GM19372 (cell line): ENCODE results near the gene DPEP2.

Experiments used
- ATAC-seq: cut with Tn5 transposase; IDR thresholded peaks from one replicate; pipeline ENCODE4 v1.9.1; 2021; ENCODE audit warnings: mild to moderate bottlenecking, low read depth, moderate library complexity; ENCODE audit not compliant: unreplicated experiment

The DPEP2 gene

DNA sequence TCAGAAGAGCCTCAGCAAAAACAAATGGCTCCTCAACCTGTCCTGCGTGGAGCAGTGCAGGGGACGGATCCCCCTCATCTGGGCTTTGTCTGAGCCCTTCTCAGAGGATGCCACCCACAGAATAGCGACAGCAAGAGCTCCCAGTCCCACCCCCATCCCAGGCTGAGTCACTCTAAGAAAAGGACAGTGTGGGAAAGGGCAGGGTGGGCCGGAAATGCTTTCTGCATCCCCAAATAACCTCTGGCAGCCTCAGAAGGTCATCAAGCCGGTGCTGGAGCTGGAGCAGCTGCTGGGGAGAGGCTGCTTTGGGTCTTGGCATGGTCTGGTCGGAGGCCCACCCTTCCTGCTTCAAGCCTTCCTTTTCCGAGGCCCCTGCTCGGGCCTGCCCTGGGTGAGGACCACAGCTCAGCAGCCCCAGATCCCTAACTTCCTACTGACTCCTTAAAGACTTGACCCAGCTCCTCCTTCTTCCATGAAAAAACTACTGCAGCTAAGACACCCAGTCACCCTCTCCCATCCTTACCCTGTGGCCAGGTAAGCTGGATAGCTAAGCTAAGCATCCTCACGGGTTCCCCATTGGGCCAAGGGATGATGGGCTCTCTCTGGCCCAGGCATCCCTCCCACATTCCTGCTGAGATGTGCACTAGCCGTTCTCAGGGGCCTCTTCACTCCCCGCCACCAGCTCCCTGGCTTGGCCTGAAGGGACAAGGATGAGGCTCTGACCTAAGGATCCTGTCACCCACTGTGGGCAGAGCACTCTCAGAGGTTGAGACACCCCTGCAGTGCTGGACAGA lies 39.6 kb downstream of the DPEP2 start:
- no peak for ATAC-seq

DNA sequence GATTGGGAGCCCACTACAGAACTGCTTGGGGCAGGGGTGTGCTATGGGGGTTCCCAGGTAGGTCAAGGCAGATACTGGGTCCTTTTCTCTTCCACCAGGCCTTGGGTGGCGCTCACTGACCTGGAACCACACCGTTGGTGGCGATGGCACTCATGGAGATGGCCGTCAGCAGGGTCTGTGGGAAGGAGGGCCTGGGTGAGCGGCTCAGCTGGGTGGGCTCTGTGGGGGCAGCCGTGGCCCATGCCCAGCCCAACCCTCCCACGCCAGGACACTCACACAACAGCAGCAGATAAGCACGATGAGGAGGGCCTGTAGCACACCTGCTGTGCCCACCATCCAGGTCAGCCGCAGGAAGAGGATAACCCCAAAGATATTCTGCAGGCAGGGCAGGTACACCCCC lies 41.7 kb downstream of the DPEP2 start:
- ATAC-seq: no peak

DNA sequence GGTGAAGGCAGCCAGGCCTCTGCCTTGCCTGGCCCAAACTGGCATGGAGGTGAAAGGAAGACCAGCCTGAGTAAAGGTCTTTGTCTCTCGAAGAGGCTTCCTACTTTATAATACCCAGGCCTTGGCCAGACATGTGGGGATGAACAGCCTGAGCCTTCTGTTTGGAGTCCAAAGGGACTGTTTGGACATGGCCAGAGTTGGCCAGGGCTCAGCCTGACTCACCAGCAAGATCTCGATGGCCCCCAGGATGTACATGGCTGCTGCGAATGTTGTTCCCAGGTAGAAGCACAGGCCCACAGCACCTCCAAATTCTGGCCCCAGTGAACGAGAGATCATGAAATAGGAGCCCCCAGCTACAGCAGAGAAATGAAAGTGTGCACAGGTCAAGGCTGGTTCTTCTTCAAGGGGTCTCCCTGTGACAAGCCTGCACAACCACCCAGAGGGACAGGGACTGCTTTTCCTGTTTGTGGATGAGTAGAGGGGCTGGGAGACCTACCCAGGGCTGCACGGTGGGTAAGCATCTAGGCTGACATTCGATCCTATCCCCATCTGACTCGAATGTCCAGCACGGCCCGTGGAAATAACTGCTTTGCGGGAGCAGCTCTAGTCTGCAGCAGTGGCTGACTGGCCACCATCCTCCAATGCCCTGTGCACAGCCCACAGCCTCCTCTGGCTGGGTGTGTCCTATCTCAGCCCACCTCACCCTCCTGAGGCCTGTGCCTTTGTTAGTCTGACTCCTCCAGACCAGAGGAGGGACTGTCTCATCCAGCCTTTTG lies 44.7 kb downstream of the DPEP2 start:
- no peak for ATAC-seq

DNA sequence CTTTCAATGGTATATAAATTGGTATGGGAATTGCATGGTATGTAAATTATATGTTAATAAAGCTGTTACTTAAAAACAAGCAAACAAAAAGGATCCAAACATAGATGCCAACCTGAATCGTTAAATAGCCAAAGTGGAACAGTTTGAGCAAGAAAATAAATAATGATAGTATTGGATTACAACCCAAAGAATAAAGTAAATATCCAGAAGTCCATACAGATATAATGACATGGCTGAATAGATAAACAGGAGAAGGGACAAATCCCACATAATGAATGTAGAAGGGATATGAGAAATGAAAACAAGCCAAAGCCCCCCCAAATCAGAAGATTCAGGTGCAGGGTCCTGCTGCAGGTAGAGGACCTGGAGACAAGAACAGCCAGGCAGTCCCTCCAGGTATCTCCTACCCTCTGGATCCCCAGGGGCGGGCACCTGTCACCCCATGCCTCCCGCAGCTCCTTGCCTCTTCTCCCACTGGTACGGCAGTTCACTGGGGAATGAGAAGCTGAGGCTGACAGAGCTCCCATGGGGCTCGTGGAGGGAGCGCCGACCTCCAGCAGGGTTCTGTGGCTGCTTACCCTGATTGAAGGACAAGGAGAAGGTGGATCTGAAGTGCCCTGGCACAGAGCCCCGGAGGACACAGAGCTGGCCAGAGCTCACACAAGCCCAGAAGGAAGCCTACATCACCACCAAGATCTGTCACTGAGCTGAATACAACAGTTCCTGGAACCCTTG lies 45.5 kb downstream of the DPEP2 start:
- ATAC-seq: no peak

DNA sequence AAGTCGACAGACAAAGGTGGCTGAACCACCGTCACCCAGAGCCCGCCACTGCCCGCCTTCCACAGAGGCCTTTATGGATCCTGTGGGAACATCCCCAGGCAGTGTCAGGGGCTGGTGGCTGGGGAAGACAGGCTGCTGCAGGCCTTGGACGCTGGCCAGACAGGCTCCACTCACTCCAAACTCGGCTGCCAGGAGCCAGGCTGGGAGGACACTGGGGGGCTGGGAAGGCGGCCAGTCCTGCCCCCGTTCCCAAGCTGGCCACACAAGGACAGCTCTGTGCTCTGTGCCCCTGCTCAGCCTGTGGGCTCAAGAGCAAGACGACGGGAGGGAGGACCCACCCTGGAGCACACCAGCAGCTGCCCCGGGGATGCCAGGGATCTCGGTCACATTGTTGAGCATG lies 47.8 kb downstream of the DPEP2 start:
- ATAC-seq: no peak

DNA sequence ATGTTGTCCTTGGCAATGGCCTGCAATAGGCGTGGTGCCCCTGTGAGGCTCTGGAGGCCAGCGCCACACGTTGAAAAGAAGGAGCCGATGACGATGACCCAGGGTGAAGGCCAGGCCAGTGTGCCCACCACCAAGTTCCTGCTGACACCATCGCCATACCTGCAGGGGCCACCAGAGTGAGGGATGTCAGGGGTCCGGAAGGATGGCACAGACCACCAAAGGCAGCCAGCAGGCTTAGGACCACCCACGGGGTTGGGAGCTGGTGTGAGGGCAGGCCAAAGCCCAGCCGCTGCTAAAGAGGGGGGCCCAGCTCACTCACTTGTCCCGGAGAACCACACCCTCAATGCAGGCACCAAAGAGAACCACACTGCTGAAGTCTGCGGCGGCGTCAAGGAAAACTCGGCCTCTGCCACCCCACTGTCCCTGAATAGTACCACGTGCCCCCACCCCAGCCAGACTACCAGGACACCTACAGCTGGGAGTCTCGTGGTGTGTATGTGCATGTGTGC lies 48.9 kb downstream of the DPEP2 start:
- no peak for ATAC-seq

DNA sequence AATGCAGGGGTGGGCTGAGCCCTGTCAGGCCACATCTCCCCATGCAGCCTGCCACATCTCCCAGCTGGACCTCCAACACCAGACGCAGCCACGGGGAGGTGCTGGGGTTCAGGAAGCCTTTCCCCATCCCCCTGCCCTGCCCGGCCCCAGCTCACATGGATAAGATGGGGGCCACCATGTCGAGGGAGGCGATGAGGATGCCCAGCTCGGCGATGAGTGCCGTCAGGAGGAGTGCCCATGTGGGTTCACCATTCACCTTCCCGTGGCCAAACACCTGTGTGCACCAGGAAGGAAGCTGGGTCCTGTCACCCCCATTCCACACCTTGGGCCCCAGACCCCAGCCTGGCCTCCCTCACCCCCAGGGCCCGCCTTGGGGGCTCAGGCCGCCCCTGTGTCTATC lies 49.6 kb downstream of the DPEP2 start:
- ATAC-seq: no peak

DNA sequence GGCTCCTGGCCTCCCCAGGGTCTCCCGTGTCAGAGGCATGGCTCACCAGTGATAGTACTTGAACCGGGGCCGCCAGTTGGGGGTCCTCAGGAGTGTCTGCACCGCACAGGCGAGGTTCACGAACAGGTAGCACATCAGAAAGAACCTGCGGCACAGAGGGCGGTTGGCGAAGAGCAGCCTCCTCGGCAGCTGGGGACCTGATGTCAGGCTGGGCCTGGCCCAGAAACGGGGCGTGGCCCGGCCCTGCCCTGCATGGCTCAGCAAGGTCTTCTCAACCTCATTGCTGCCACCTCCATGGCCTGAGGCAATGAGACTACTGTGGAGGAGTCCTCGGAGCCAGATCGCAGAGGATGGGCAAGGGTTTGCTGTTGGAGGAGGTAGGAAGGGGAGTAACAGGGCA lies 51.3 kb downstream of the DPEP2 start:
- no peak for ATAC-seq

DNA sequence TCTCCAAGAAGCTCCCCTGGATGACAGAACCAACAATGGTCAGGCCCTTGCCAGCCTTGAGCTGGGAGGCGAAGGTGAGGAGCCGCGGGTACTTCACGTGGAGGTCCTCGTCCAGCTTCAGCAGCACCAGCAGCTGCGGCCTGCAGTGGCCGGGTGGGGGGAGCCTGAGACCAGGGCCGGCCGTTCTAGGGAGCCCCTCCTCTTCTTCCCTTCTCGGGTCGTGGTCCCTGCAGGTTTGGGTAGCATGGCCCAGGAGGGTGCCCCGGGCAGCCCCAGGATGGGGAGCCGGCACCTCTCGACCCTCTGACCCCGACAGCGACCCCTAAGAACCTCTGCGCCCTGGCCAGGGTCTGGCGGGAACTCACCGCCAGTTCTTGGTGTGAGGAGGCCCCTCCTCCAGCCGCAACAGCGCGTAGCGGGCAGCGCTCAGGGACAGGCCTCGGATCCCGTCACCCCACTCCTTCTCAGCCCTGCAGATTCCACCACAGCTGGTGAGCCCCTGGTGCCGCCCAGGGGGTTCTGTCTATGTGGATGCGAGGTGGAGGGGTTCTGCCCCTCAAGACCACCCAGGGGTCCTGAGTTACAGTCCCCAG lies 52.2 kb downstream of the DPEP2 start:
- ATAC-seq: no peak

DNA sequence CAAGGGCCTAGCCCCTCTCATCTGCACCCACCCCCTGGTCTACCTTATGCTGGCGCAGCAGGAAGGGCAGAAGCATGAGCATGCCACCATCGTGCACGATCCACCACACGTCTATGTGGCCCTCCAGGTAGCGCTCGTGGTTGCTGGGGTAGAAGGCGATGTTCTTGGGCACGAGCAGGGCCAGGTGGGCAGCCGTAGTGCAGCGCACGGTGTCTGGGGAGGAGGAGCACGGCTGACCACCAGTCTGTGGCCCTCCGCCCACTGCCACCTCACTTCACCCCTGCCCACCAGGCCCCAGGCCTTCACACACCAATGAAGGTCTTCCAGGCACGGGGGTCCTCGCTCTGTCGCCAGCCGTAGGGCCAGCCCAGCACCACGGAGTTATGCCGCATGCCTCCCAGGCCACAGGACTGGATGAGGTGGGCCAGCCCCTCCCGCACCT lies 53.1 kb downstream of the DPEP2 start:
- no peak for ATAC-seq

DNA sequence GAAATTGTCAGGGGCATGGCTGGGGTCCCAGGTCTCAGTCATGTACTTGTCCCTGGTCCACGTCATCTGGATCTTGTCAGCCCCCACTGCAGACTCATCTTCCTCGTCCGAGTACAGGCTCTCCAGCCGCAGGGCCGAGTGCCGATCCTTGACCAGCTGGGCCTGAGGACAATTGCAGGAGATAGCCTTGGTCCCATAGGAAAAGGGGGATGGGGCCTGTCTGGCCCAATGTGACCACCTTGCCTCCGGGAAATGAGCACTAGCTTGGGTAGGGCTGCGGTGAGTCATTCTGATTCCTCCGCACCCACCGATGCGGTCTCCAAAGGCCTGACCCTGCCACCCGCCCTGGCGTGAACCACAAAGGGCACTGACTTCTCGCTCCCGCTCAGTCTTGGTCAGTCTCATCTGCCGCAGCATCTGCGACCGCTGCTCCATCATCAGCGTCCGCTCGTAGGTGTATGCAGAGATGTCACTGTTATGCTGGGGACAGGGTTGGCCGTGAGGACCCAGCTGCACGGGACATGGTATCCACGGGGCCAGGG lies 53.8 kb downstream of the DPEP2 start:
- ATAC-seq: no peak

DNA sequence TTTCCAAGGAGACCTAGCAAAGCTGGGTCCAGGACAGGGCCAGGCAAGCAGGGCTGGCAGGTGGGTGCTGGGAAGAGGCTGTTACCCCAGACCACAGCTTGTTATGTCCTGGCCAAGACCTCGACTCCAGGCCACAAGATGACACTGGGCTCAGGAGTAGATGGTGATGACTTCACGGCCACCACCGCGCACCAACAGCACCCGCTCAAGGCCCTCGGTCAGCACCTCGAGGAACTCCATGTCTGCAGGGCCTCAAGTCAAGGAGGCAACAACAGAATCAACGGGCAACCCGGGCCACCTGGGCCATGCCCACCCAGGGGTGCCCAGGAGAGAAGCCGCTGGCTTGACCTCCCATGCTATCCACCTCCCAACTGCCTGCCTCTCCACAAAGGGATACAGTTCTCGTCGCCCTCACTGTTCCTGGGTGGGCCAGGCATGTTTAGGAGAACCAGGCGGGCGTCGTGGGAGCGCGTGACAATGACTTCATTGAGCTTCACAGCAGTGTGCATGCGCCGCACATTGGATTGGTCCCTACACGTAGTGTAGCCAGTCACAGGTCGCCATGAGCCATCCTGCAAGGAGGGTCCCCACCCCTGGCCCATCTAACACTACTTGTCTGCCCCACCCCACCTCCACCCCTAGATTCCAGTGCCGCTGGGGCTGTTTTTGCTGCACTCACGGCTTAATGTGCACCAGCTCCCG lies 54.4 kb downstream of the DPEP2 start:
- no peak for ATAC-seq

DNA sequence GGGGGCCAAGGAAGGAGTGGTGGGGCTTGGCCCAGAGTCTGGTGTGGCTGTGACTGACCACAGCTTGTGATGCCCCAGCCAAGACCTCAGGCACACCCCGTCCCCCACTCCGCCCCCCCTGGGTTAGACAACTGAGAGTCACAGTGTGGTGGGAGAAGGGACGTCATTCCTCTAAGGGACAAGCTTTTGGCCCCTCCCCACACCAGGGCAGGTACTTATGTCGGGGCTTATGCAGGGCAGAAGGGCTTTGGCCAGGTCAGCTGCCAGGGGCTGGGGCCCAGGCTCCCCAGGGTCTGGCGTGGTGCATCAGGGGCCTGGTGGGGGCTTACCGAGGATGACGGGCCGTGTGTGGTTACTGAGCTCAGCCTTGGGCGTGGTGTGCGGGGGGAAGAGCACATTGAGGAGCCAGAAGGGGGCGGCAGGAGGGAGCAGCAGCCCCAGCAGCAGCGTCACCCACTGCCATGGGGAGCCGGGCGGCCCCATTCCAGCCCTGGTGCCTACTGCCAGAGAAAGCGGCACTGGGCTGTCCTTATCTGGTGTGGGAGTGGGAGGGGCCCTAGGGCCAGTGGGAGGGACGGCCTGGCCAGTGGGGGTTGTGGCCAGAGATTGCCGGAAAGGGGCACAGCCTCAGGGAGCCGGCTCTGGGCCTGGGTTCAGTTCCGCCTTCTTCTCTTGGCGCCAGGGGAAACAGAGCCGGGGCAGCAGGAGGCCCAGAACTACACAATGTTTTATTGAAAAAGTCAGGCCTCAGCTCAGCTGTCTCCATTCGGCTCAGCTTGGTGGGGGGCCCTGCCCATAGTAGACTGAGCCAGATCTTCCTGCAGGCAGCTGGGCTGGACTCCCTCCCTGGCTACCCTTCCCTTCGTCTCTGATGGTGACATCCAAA lies 55.4 kb downstream of the DPEP2 start, which contains the start of gene LCAT:
LCAT (minus strand) TSS at position 502 of the 886 bp plus-strand sequence; CDS start at position 483, 19 bp downstream.
- no peak for ATAC-seq

DNA sequence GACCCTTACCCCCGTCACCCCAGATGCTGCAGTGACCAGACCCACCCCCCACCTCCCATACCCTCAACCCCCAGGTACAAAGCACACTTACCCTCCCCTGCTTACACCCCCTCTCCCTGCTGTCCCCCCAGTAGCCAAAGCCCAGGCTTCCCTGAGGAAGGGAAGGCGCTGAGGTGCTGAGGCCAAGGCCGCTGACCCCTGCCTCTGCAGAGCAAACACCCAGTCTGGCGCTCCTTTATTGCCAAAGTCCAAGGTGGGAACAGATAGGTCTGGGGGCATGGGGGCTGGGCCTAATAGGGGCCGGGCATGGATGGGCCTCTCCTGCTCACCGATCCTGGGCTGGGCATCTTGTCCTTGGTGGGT lies 56.0 kb downstream of the DPEP2 start:
- no peak for ATAC-seq

DNA sequence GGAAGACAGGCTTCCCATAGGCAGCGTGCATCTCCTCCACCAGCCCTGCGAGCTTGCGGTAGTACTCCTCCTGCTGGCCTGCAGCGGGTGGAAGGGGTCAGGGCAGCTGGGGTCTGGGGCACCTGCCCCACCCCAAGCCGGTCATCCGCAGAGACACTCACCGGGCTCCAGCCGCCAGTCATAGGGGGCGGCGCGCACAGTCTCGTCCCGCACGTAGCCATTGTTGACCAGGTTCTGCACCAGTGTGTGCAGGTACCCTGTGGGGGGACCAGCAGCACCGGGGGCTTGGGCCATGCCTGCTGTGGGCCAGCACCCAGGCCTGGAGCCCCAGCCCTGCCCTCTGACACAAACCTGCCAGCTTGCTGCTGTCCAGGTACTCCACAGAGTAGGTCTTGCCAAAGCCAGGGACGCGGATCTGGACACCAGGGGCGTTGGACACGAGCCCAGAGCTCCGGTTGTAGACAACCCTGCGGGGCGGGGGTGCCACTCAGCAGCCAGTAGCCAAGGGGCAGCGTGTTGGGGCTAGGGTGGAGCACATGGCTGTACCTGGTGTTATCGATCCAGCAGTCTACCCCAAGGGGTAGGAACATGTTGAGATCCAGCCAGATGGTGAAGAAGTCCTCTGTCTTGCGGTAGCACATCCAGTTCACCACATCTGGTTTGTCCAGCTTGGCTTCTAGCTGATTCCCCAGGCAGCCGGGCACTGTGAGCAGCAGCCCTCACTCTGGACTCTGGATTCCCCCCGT lies 56.6 kb downstream of the DPEP2 start:
- ATAC-seq: no peak

DNA sequence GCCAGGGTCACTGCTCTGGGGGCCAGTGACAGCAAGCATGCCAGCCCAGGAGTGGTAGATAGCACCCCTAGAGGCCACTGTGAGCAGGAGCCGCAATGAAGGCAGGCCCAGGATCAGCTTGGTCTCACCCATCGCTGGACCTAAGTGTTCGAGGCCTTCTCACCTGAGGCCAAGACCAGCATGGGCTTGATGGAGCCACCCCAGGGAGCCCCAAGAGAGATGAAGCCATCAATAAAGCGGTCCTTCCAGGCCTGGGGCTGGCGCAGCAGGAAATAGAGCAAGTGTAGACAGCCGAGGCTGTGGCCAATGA lies 57.1 kb downstream of the DPEP2 start:
- ATAC-seq: no peak

DNA sequence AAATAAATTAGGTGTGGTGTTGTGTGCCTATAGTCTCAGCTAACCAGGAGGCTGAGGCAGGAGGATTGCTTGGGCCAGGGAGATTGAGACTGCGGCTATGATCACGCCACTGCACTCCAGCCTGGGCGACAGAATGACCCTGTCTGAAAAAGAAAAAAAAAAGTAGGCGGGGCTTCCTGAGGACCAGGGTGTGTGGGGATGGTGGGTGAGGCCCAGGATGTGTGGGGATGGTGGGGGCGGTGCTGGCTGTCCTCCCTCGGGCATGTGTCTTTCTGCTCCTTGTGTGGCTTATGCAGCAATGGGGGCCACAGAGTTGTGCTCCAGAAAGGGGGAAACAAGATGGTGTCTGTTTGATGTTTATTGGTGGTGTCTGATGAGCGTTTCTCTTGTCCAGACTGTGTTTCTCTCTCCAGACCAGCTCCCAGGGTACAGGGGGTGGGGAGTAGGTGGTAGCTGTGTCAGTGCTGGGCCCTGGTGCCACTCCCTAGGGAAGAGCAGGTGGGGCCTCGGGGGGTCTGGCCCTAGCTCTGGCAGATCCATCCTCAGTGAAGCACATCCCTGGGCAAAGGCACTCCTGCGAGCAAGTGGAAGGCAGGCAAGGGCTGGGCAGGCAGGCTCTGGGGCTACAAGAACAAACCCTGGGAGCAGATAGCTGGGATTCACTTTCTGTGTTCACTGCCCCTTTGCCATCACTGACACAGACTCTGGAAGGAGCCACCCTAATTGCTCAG lies 57.6 kb downstream of the DPEP2 start:
- no peak for ATAC-seq
